Dendritic cell treated with granulocyte-macrophage colony-stimulating factor and Interleukin-4, amounts not matched to agents 40 ng/mL and 50 ng/mL, for 4 days (primary cell): ENCODE measurements around the gene WNT2B.

Source experiments
- H3K27ac Mint-ChIP-seq: one replicate; pipeline ENCODE4 v1.8.0; 2022; ENCODE audit warnings: mild to moderate bottlenecking, mixed read lengths
- H3K27me3 Mint-ChIP-seq: one replicate; pipeline ENCODE4 v1.8.0; 2022; ENCODE audit warnings: mild to moderate bottlenecking, mixed read lengths
- H3K36me3 Mint-ChIP-seq: one replicate; pipeline ENCODE4 v1.8.0; 2022; ENCODE audit warnings: low read depth, mixed read lengths
- H3K4me1 Mint-ChIP-seq: one replicate; pipeline ENCODE4 v1.8.0; 2022; ENCODE audit warnings: low read depth, mixed read lengths
- H3K4me3 Mint-ChIP-seq: one replicate; pipeline ENCODE4 v1.8.0; 2022; ENCODE audit warnings: mild to moderate bottlenecking, moderate library complexity, mixed read lengths
- H3K9me3 Mint-ChIP-seq: one replicate; pipeline ENCODE4 v1.8.0; 2022; ENCODE audit warnings: mixed read lengths
- intact Hi-C: fragments of 100-400 bp; cut with micrococcal nuclease; formaldehyde crosslinking; loops from one replicate; pipeline ENCODE4 v1.15.0; 2022

WNT2B gene

DNA sequence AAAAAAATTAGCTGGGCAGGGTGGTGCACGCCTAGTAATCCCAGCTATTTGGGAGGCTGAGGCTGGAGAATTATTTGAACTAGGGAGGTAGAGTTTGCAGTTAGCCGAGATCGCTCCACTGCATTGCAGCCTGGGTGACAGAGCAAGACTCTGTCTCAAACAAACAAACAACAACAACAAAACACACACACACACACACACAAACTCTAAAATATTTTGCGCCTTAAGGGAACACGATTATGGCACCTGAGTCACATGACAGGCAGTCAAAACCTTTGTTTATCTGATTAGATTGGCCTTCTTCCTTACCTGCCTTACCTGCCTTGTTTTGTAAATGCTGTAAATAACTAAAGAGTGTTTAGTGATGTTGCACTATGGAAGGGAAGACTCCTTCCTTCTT is 20.6 kb upstream of the WNT2B start:
- Mint-ChIP-seq H3K36me3 (peaks cover 12% of the 10 kb centered on the region), H3K27ac (no peak overlapping the region), H3K4me1 (peaks cover 5% of the 10 kb centered on the region), H3K27me3 (peaks cover 4% of the 10 kb centered on the region), H3K9me3 (no peaks in the 10 kb centered on the region), H3K4me3 (no peak overlapping the region)
- intact Hi-C loops, result no loop called here

DNA sequence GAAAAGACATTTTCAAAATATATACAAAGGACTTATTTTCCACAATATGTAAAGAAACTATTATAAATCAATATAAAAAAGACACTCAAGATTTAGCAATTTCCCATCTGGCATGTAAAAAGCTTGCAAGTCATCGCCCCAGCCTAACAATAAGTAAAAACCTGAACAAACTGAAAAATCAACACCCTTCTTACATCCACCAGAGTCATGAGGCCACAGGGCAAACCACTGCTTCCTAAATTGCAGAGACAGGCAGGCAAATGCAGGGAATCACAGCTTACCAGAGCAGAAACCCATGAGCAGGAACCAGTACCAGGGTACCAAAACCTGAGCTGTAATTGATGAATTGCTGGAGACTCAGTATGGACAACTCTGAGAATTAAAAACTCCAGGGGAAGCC is 16.7 kb upstream of the WNT2B start:
- H3K27me3 Mint-ChIP-seq, result peaks cover 13% of the 10 kb centered on the region
- H3K4me3 Mint-ChIP-seq, result no peak overlapping the region
- no peak overlapping the region for H3K27ac Mint-ChIP-seq
- intact Hi-C loops, result no loop called here
- no peaks in the 10 kb centered on the region for H3K4me1 Mint-ChIP-seq
- no peaks in the 10 kb centered on the region for H3K9me3 Mint-ChIP-seq
- H3K36me3 Mint-ChIP-seq, result peaks cover 12% of the 10 kb centered on the region

DNA sequence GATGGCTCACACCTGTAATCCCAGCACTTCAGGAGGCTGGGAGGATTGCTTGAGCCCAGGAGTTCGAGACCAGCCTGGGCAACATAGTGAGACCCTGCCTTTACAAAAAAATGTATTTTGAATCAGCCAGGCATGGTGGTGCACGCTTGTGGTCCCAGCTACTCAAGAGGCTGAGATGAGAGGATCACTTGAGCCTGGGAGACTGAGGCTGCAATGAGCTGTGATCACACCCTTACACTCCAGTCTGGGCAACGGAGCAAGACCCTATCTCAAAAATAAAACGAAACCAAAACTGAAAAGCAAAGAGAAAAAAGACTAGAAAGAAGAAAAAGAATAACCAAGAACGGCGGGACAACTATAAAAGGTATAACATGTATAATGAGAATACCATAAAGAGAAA is 15.4 kb upstream of the WNT2B start:
- H3K9me3 Mint-ChIP-seq, result no peaks in the 10 kb centered on the region
- H3K27me3 Mint-ChIP-seq, result peaks cover 17% of the 10 kb centered on the region
- H3K36me3 Mint-ChIP-seq, result peaks cover 12% of the 10 kb centered on the region
- intact Hi-C loops, result no loop called here
- H3K27ac Mint-ChIP-seq, result no peak overlapping the region
- no peaks in the 10 kb centered on the region for H3K4me1 Mint-ChIP-seq
- H3K4me3 Mint-ChIP-seq, result no peak overlapping the region

DNA sequence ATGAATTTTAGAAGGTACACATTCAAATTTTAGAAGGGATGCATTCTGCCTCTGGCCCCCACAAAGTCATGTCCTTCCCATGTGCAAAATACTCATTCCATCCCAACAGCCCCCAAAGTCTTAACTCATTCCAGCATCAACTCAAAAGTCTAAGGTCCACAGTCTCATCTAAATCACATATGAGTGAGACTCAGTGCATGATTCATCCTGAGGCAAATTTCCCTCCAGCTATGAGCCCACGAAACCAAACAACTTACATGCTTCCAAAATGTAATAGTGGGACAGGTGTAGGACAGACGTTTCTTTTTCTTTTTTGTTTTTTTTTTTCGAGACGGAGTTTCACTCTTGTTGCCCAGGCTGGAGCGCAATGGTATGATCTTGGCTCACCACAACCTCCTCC is 12.5 kb upstream of the WNT2B start:
- Mint-ChIP-seq H3K27me3 (peaks cover 34% of the 10 kb centered on the region), H3K36me3 (peaks cover 3% of the 10 kb centered on the region), H3K4me1 (no peaks in the 10 kb centered on the region), H3K27ac (no peak overlapping the region), H3K9me3 (no peaks in the 10 kb centered on the region), H3K4me3 (no peak overlapping the region)
- intact Hi-C loops, result no loop called here

DNA sequence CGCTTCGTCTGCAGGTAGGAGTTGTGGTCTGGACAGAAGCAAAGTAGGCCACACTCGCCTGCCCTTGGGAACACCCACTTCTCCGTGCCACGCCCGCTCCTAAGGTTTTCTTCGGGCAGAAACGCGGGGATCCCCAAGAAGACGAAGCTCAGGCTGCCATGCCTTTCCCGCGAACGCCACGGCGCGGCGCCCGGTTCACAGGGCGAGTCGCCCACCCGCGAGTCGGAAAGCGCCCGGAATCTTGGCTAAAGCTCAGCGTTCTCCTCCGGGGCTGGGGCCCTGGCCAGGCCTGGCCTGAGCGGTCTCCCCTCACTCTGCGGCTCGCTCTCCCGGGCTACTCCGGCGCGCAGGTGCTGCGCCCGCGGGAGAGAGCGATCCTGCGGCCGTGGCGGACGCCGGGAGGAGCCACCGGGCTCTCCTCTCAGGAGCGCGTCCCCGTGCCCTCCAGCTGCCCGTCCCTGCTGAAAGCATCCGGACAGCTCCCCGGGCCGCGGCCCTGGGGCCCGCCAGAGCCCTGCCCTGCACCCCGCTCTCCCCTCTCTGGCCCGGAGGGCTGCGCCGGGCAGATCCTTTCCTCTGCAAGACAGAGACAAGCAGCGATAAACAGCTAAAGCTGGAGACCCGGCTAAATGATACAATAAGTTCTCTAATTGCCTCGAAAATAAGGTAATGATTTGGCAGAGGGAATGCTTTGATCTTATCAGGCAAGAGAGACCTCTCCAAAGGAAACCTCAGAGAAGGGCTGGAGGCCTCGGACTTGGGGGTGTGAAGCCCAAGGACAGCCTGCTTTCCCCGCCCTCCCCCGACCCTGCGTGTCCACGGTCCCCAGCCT is 6.7 kb upstream of the WNT2B start:
- intact Hi-C loops, result loop anchor here (5.0 to 10.0 kb wide), 2 partner anchors 113 to 205 kb away; partner anchors contain the start of genes CAPZA1, RHOC and ST7L
- Mint-ChIP-seq H3K4me3 (peak overlapping the region; percentile 58), H3K27ac (no peak overlapping the region), H3K36me3 (no peaks in the 10 kb centered on the region), H3K9me3 (no peaks in the 10 kb centered on the region), H3K27me3 (peaks cover 75% of the 10 kb centered on the region), H3K4me1 (peaks cover 5% of the 10 kb centered on the region)

DNA sequence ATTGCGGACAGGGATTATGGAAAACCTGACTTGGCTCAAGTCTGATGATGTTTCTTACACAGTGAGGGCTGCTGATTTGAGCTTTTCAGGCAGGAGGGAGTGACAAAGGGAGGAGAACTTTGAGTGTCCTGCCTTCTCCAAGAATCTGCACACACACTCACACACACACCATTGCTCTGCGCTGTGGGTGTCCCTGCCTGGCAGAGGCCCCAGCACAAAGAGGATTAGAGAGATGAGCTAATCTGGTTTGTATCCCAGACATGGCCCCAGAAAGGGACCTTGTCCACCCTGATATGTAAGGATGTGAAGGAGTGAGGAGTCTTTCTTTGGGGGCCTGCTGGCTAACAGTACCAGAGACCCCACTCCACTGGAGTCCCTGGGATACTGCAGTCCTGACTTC is 5.9 kb upstream of the WNT2B start:
- no peaks in the 10 kb centered on the region for H3K36me3 Mint-ChIP-seq
- H3K9me3 Mint-ChIP-seq, result no peaks in the 10 kb centered on the region
- intact Hi-C loops, result loop anchor here (5.0 to 10.0 kb wide), 2 partner anchors 112 to 204 kb away; partner anchors contain the start of genes CAPZA1, RHOC and ST7L
- no peak overlapping the region for H3K4me3 Mint-ChIP-seq
- H3K27ac Mint-ChIP-seq, result no peak overlapping the region
- H3K27me3 Mint-ChIP-seq, result peaks cover 83% of the 10 kb centered on the region
- H3K4me1 Mint-ChIP-seq, result peaks cover 6% of the 10 kb centered on the region

DNA sequence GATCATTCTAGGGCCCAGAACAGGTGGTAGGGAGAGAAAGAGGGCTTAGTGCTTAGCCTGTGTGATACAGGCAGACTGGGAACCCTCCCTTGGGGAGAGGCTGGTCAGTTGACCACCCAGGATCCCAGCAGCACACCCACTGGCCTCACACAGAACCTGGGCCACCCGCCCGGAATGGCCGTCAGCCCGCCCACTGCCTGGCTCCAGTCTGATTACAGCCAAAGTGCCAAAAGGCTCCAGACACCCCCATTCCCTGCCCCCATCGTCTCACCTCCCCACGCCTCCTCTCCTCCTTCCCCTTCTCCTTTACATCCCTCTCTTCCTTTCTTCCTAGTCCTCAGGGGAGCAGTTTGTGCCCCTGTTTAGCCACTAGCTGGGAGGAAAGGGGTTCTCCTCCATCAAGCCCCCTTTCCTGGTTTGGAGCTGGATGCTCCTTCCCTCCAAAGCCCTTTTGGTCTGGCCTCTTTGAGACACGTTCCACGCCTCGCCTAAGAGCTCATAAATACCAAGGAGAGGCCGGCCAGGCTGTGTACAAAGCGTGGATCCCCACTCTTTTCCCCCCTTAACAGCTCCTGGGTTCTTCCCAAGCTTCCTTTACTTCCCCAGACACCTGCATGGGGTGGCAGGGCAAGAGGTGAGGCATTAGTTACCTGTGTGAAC is 4.6 kb upstream of the WNT2B start:
- Mint-ChIP-seq H3K27me3 (peaks cover 83% of the 10 kb centered on the region), H3K36me3 (no peaks in the 10 kb centered on the region), H3K4me3 (no peak overlapping the region), H3K4me1 (peaks cover 12% of the 10 kb centered on the region), H3K9me3 (no peaks in the 10 kb centered on the region), H3K27ac (no peak overlapping the region)
- intact Hi-C loops, result loop anchor here (5.0 to 10.0 kb wide), 2 partner anchors 111 to 203 kb away; partner anchors contain the start of genes CAPZA1, RHOC and ST7L

DNA sequence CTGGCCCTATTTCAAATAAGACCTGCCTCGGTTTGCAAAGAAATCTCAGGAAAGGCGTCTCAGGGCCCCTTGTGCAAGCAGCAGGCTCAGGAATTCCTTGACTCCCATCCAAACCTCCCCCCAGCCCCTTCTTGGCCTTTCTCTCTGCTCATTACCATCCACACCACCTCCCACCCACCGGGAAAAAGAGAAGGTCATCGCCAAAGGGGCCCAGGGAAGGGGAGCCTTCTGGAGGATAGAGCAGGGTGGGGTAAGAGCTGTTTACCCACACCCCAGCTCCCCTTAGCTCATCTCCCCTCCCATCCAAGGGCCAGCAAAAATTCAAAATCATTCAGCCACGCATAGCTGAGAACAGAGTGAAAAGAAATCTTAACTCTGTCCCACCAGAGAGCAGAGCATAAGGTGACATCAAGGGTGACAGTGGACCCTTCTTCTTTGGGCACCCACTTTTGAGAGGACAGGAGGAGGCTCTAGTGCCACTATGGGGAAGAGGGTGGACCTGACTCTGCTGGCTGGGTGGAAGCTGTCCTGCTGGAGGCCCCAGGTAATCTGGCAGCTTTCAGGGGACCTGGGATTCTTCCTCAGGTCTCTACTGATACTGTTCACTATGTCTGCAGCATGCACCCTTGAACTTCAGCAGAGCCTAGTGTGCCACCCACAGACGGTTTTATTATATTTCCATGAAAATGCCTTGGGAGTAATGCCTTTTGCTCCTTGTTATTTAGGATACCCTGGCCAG is 3.9 kb upstream of the WNT2B start:
- no peak overlapping the region for H3K27ac Mint-ChIP-seq
- peaks cover 85% of the 10 kb centered on the region for H3K27me3 Mint-ChIP-seq
- H3K9me3 Mint-ChIP-seq, result no peaks in the 10 kb centered on the region
- H3K4me3 Mint-ChIP-seq, result no peak overlapping the region
- intact Hi-C loops, result loop anchor here (5.0 to 10.0 kb wide), 2 partner anchors 110 to 202 kb away; partner anchors contain the start of genes CAPZA1, RHOC and ST7L
- H3K36me3 Mint-ChIP-seq, result no peaks in the 10 kb centered on the region
- H3K4me1 Mint-ChIP-seq, result peaks cover 12% of the 10 kb centered on the region

DNA sequence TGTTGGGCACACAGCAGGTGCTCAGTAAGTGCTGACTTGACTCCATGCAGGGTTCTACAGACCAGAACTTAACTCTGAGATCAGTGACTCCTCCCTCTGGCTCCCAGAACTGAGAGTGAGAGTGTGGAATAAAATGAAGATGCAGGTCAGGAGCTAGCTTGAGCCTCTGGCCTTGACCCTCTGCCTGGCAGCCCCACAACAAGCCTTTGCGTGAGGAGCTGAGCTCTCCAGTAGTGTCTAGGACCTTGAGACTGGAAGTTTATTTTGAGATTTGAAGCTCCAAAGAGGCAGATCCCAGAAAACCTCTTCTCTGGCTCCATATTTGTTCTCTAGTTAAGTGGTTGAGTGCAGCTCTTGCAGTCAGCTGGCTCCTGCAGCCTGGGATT is 3.4 kb upstream of the WNT2B start:
- peaks cover 90% of the 10 kb centered on the region for H3K27me3 Mint-ChIP-seq
- H3K9me3 Mint-ChIP-seq, result no peaks in the 10 kb centered on the region
- no peak overlapping the region for H3K27ac Mint-ChIP-seq
- H3K4me3 Mint-ChIP-seq, result no peak overlapping the region
- peaks cover 12% of the 10 kb centered on the region for H3K4me1 Mint-ChIP-seq
- no peaks in the 10 kb centered on the region for H3K36me3 Mint-ChIP-seq
- intact Hi-C loops, result loop anchor here (10.0 kb wide), 1 partner anchor 109 kb away; the partner anchor contains the start of genes CAPZA1 and ST7L

DNA sequence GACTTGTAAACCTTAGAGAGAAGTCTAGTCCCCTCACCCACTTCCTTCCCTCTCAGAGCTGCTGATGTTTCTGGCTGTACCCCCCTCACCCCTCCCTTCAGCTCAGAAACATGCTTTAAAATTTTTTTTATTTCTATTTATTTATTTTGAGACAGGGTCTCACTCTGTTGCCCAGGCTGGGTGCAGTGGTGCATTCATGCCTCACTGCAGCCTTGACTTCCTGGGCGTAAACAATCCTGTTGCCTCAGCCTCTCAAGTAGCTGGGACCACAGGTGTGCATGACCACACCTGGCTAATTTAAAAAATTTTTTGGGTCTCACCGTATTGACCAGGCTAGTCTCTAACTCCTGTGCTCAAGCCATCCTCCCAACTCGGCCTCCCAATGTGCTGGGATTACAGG is 2.9 kb upstream of the WNT2B start:
- no peak overlapping the region for H3K4me3 Mint-ChIP-seq
- H3K27me3 Mint-ChIP-seq, result peaks cover 94% of the 10 kb centered on the region
- H3K27ac Mint-ChIP-seq, result no peak overlapping the region
- H3K4me1 Mint-ChIP-seq, result peaks cover 12% of the 10 kb centered on the region
- intact Hi-C loops, result loop anchor here (10.0 kb wide), 1 partner anchor 109 kb away; the partner anchor contains the start of genes CAPZA1 and ST7L
- H3K36me3 Mint-ChIP-seq, result no peaks in the 10 kb centered on the region
- H3K9me3 Mint-ChIP-seq, result no peaks in the 10 kb centered on the region

DNA sequence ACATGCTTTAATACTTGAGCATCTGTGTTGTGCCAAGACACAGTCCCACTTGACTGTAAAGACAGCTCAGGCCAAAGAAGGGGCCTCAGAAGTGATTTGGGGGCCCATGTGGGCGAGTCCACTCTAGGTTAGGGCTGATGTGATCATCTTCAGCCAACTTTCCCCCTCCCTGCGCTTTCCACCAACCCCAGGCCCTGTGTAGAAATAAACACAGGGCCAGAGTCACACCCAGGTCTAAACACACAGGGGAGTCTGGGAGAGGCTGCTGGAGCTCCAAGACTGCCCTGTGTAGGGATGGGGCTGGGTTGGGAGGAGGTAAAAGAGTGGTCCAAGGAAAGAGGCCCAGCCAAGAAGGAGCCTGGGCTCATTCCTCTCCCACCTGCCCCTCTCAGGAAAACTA is 2.5 kb upstream of the WNT2B start:
- Mint-ChIP-seq H3K9me3 (no peaks in the 10 kb centered on the region), H3K4me1 (peaks cover 12% of the 10 kb centered on the region), H3K4me3 (no peak overlapping the region), H3K36me3 (no peaks in the 10 kb centered on the region), H3K27me3 (peaks cover 94% of the 10 kb centered on the region), H3K27ac (no peak overlapping the region)
- intact Hi-C loops, result loop anchor here (10.0 kb wide), 1 partner anchor 108 kb away; the partner anchor contains the start of genes CAPZA1 and ST7L

DNA sequence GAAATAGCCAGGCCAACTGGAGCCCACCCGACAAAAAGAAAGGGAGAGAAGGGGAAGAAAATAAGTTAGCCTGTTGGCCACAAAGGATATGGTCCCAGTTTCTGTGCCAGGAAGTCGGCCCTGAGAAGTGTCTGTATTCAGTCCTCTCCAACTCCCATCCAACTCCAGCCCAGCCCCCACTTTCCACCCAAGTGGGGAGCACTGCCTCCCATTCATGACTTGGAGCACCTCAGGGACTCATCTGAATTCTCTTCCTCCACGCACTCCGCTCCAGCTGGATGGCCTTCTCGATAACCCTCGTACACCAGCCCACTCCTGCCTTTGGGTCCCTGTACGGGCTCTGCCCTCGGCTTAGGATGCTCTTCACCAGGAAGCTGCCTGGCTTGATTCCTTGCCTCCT is 2.0 kb upstream of the WNT2B start:
- Mint-ChIP-seq H3K36me3 (no peaks in the 10 kb centered on the region), H3K9me3 (no peaks in the 10 kb centered on the region), H3K4me3 (no peak overlapping the region), H3K4me1 (peaks cover 12% of the 10 kb centered on the region), H3K27me3 (peaks cover 94% of the 10 kb centered on the region), H3K27ac (no peak overlapping the region)
- intact Hi-C loops, result loop anchor here (10.0 kb wide), 1 partner anchor 108 kb away; the partner anchor contains the start of genes CAPZA1 and ST7L

DNA sequence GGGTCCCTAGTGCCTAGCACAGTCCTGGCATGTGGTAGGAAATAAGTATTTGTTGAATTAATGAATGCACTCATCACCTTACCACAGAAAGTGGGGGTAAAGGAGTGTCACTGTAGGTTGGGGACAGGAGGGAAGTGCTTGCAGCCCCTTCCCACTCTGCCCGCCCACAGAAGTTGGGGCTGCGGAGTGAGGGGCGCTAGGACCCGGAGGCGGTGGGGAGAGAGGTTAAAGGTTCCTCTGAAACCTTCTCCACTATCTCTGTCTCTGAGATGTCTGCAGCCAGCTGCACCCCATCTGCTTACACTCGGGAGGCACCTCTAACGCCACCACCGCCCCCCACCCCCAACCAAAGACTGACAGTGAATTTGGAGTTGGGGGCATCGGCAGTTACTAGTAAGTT is 1.4 kb upstream of the WNT2B start:
- H3K27me3 Mint-ChIP-seq, result peaks cover 95% of the 10 kb centered on the region
- intact Hi-C loops, result loop anchor here (10.0 kb wide), 1 partner anchor 107 kb away; the partner anchor contains the start of genes CAPZA1 and ST7L
- H3K36me3 Mint-ChIP-seq, result no peaks in the 10 kb centered on the region
- H3K4me1 Mint-ChIP-seq, result peaks cover 12% of the 10 kb centered on the region
- no peak overlapping the region for H3K4me3 Mint-ChIP-seq
- no peak overlapping the region for H3K27ac Mint-ChIP-seq
- no peaks in the 10 kb centered on the region for H3K9me3 Mint-ChIP-seq
